K562 (cell line): Measurements from ENCODE around the gene ZNF10. TPM values are rescaled to one million over a fixed set of nuclear protein-coding genes. Genes with fewer than 3 reads are reported as not detected.
A peak's percentile ranks its signal among the peaks of the same experiment; 100 is the strongest.

Source experiments
- ATAC-seq: fragments of 200-7000 bp; cut with Tn5 transposase; 3 replicates; pipeline ENCODE4 v1.9.1; 2020; ENCODE audit warnings: moderate library complexity
- BruUV-seq: library from RNA; stranded (reverse); fragments of 400-500 nt; replicated peaks from 2 replicates; lab custom pipeline; 2021; lab: Mats Ljungman, UMichigan
- CTCF ChIA-PET: fragments of 300-600 bp; formaldehyde crosslinking; extraction: SDS; loops from one replicate; lab custom pipeline; 2021; ENCODE audit warnings: low intra/inter-chr PET ratio; lab: Yijun Ruan, JAX
- POLR2A ChIA-PET: fragments of 300-600, 350-650 bp; sonication (Branson Sonifier 250); formaldehyde crosslinking; extraction: SDS; loops from one replicate; lab custom pipeline; 2021; ENCODE audit warnings: antibody characterized with exemption, inconsistent platforms; lab: Yijun Ruan, JAX
- DNase-seq, 4 experiments: peaks; one replicate each; pipeline versions ENCODE4 v3.0.0 to v3.0.0-alpha.2; 2011 to 2018; ENCODE audit warnings: low spot score in 3 of 4, mixed read lengths in 3 of 4; ENCODE audit errors: extremely low read depth in 1 of 4
- FAIRE-seq: peaks from 2 replicates; lab custom pipeline; 2011; peaks lifted over from hg19 to GRCh38; lab: Jason Lieb, UNC
- H2AFZ ChIP-seq: 2 replicates; pipeline ENCODE4 v1.6.0; 2011; ENCODE audit warnings: low read depth, low read length, control low read depth, inconsistent platforms
- H3K27ac ChIP-seq: fragments of 200-600 bp; 3 replicates; pipeline ENCODE4 v1.8.0; 2011; ENCODE audit warnings: low read depth, mild to moderate bottlenecking, control low read depth, inconsistent platforms, low read length, moderate library complexity, mixed read lengths; ENCODE audit errors: extremely low read depth
- H3K27me3 ChIP-seq, 2 experiments: fragments of 300-600 bp in 1 of 2; 2 replicates in 1 of 2; 3 replicates in 1 of 2; pipeline versions ENCODE4 v1.6.0 to v1.8.0; 2011; ENCODE audit warnings: inconsistent platforms in 2 of 2, low read length in 2 of 2, mild to moderate bottlenecking in 1 of 2, mixed read lengths in 1 of 2, moderate library complexity in 1 of 2; ENCODE audit not compliant: control insufficient read depth in 2 of 2, insufficient read depth in 2 of 2
- H3K36me3 ChIP-seq: fragments of 300-600 bp; 3 replicates; pipeline ENCODE4 v1.8.0; 2011; ENCODE audit warnings: mild to moderate bottlenecking, low read length, inconsistent platforms; ENCODE audit not compliant: control insufficient read depth, insufficient read depth
- H3K4me1 ChIP-seq, 2 experiments: fragments of 200-600 bp in 1 of 2; replicated peaks in 1 of 2; 2 replicates in 1 of 2; 3 replicates in 1 of 2; pipeline versions ENCODE4 v1.5.1 to v1.8.0; 2011; ENCODE audit warnings: inconsistent platforms in 2 of 2, low read length in 2 of 2, mild to moderate bottlenecking in 1 of 2, mixed read lengths in 1 of 2, moderate library complexity in 1 of 2; ENCODE audit not compliant: control insufficient read depth in 2 of 2, insufficient read depth in 2 of 2
- H3K4me2 ChIP-seq: 2 replicates; pipeline ENCODE4 v1.6.1; 2011; ENCODE audit warnings: low read length, control low read depth, inconsistent platforms, mixed read lengths; ENCODE audit not compliant: insufficient read depth
- H3K4me3 ChIP-seq: fragments of 200-600 bp; sonication (generic), shearing (Covaris generic); 2 replicates; pipeline ENCODE4 v1.5.1; 2016; ENCODE audit warnings: control low read depth, inconsistent platforms
- H3K79me2 ChIP-seq: fragments of 200-600 bp; 3 replicates; pipeline ENCODE4 v1.8.0; 2011; ENCODE audit warnings: low read length, inconsistent platforms; ENCODE audit not compliant: control insufficient read depth, insufficient read depth
- H3K9ac ChIP-seq, 2 experiments: 2 replicates each; pipeline versions ENCODE4 v1.6.0 to v1.6.1; 2011; ENCODE audit warnings: low read depth in 2 of 2, low read length in 2 of 2, control low read depth in 1 of 2, inconsistent platforms in 1 of 2, mild to moderate bottlenecking in 1 of 2, mixed read lengths in 1 of 2; ENCODE audit not compliant: insufficient read depth in 1 of 2
- H3K9me1 ChIP-seq: one replicate; pipeline ENCODE4 v1.6.0; 2011; ENCODE audit warnings: inconsistent platforms, mild to moderate bottlenecking, low read length, moderate library complexity; ENCODE audit not compliant: control insufficient read depth, insufficient read depth
- H3K9me3 ChIP-seq: replicated peaks from 2 replicates; pipeline ENCODE4 v1.5.1; 2011; ENCODE audit warnings: low read depth, low read length, inconsistent platforms; ENCODE audit not compliant: control insufficient read depth, insufficient read depth
- H4K20me1 ChIP-seq: replicated peaks from 2 replicates; pipeline ENCODE4 v1.6.1; 2011; ENCODE audit warnings: low read length, inconsistent platforms, mixed read lengths; ENCODE audit not compliant: control insufficient read depth, insufficient read depth
- CAMTA2 ChIP-seq: fragments of 250-450 bp; sonication (Bioruptor Pico); conservative IDR thresholded peaks from 2 replicates; pipeline ENCODE4 v1.5.1; 2022
- EZH2 ChIP-seq: IDR thresholded peaks from 2 replicates; pipeline ENCODE4 v1.6.1; 2012; ENCODE audit warnings: low read depth, mild to moderate bottlenecking, inconsistent platforms, low read length, borderline replicate concordance
- HDAC6 ChIP-seq: IDR thresholded peaks from 2 replicates; pipeline ENCODE4 v1.6.1; 2012; ENCODE audit warnings: low read depth, mild to moderate bottlenecking, control low read depth, inconsistent platforms, low read length, moderate library complexity
- MYBL2 ChIP-seq, 2 experiments: fragments of 450-650 bp in 1 of 2; sonication (generic) in 1 of 2; formaldehyde crosslinking in 1 of 2; IDR thresholded peaks; 2 replicates each; pipeline versions ENCODE4 v1.6.1 to v1.8.1; 2017 to 2022; ENCODE audit warnings: borderline replicate concordance in 1 of 2, inconsistent platforms in 1 of 2, low read depth in 1 of 2, mild to moderate bottlenecking in 1 of 2, missing genetic modification reagents in 1 of 2, moderate library complexity in 1 of 2
- REST ChIP-seq, 2 experiments: fragments of 450-650 bp; formaldehyde crosslinking in 1 of 2; IDR thresholded peaks; 2 replicates each; pipeline versions ENCODE4 v1.4.0 to v1.6.1; 2014 to 2020; ENCODE audit warnings: mild to moderate bottlenecking in 2 of 2, borderline replicate concordance in 1 of 2, low read depth in 1 of 2
- SAP30 ChIP-seq: fragments of 200-600 bp; sonication (generic); IDR thresholded peaks from 2 replicates; pipeline ENCODE4 v1.6.1; 2012; ENCODE audit warnings: borderline replicate concordance, low read depth, mild to moderate bottlenecking, moderate library complexity, low read length, control low read depth, inconsistent platforms; ENCODE audit not compliant: insufficient read depth, poor library complexity, severe bottlenecking
- SMARCC2 ChIP-seq: fragments of 450-650 bp; IDR thresholded peaks from 2 replicates; pipeline ENCODE4 v1.6.1; 2017; ENCODE audit warnings: antibody characterized with exemption, moderate library complexity, mild to moderate bottlenecking, low read depth
- ZNF347 ChIP-seq: fragments of 450-650 bp; formaldehyde crosslinking; IDR thresholded peaks from 2 replicates; pipeline ENCODE4 v1.4.0; 2020; ENCODE audit warnings: low read depth, mild to moderate bottlenecking, moderate library complexity
- ZNF431 ChIP-seq: sonication (generic); formaldehyde crosslinking; IDR thresholded peaks from 2 replicates; pipeline ENCODE4 v1.8.0; 2022; ENCODE audit warnings: mild to moderate bottlenecking, missing genetic modification reagents
- WGBS: fragments of 100-300 bp; shearing (Covaris generic); methylation state at CpG from one replicate; pipeline ENCODE4 v1.1.6; 2016; ENCODE audit warnings: low coverage, mixed read lengths; ENCODE audit not compliant: insufficient coverage; ENCODE audit errors: missing lambda C conversion rate; 5-methylcytosine and 5-hydroxymethylcytosine counted together
- in situ Hi-C: fragments of 300-500 bp; cut with MboI; formaldehyde crosslinking; loops from 4 replicates; pipeline ENCODE4 v1.15.0; 2018; ENCODE audit warnings: inconsistent platforms, mixed read lengths
- intact Hi-C: fragments of 100-400 bp; cut with micrococcal nuclease; formaldehyde crosslinking; loops from 2 replicates; pipeline ENCODE4 v1.14.2; 2022
- polyA plus RNA-seq, 8 experiments: library from polyadenylated mRNA; depleted of rRNA in 4 of 8; stranded (reverse) in 5 of 8; unstranded in 3 of 8; fragments of >200 nt; fragmentation: Nextera tagmentation in 2 of 8; fragmentation: Illumina TruSeq in 1 of 8; extraction: Ambion mirVana in 2 of 8; extraction: Trizol in 1 of 8; gene quantifications; 2 replicates each; pipeline versions ENCODE4 v1.2.1 to v1.2.3, GENCODE V29; 2011 to 2014; ENCODE audit warnings: inconsistent platforms in 1 of 8, missing spikeins in 1 of 8
- total RNA-seq, 7 experiments: library from RNA; depleted of rRNA in 6 of 7; stranded (reverse); fragments of >200 nt in 6 of 7; fragmentation: Illumina TruSeq in 2 of 7; extraction: Trizol in 2 of 7; gene quantifications; 2 replicates each; pipeline versions ENCODE4 v1.2.1 to v1.2.3, GENCODE V29; 2011 to 2021; ENCODE audit warnings: low replicate concordance in 1 of 7

Gene ZNF10
- total and polyA plus RNA-seq, 9 of the 15 experiments (the other 6 are each of a cell fraction or from before 2014, with no cell fraction given): 3.5 to 5.8 (median 4.9) TPM

- TF ChIP-seq EZH2 (no peak), ZNF347 (no peak)
Measured at GRCh38 chr12:133129368-133130037, 924 bp upstream of the ZNF10 start (continued).

GRCh38 chr12:133130808-133131128 is 341 bp downstream of the ZNF10 start:
- 1% methylated on average over 17 of the region's 17 CpGs for WGBS
- TF ChIP-seq ZNF431 (CRISPR knock-in tag) (peak; percentile 7; the same call in 1 of the 2 replicates), CAMTA2 (no peak), MYBL2 (IDR thresholded peaks at IDR 0.05; ENCODE audit: low read depth) (peak; percentile 42; the same call in 1 of the 2 replicates), MYBL2 (CRISPR knock-in tag; IDR thresholded peaks at IDR 0.05; ENCODE audit: borderline replicate concordance) (no peak), HDAC6 (no peak), REST (IDR thresholded peaks at IDR 0.05; ENCODE audit: borderline replicate concordance) (0 out of 2 replicates have a peak, but pooled peaks have one; percentile 3), REST (CRISPR knock-in tag; IDR thresholded peaks at IDR 0.05; ENCODE audit: low read depth) (no peak), SAP30 (peak; percentile 73), SMARCC2 (peak; percentile 41; the same call in 1 of the 2 replicates)

More at GRCh38 chr12:133130808-133131128, 341 bp downstream of the ZNF10 start:
- Histone ChIP-seq H3K4me2 (peak overlapping the region; percentile 99), H3K9me3 (peaks cover 7% of the 10 kb centered on the region; the same call in 1 of the 2 replicates), H3K4me3 (peak overlapping the region; percentile 85), H3K27ac (peak overlapping the region; percentile 95), H3K79me2 (0 out of 3 replicates have a peak, but pooled peaks cover 4% of the 10 kb centered on the region), H3K9me1 (no peaks in the 10 kb centered on the region), H3K9ac (peak overlapping the region; percentile 92 to 98), H3K27me3 (no peaks in the 10 kb centered on the region), H4K20me1 (no peaks in the 10 kb centered on the region), H3K36me3 (peaks cover 15% of the 10 kb centered on the region), H2AFZ (peak overlapping the region; percentile 97), H3K4me1 (no peaks in the 10 kb centered on the region; a peak in 1 of 5 replicates)
- in situ Hi-C loops (no loop called here), intact Hi-C loops (loop anchor here (1.0 kb wide), 1 partner anchor 50 kb away; the partner anchor contains the start of gene ZNF140)
- CTCF ChIA-PET: no interaction called here
- FAIRE-seq: no peak
- DNase-seq: peak in 1 of 4 experiments; percentile 14
- ATAC-seq: peak; percentile 7
- TSS peak; percentile 82 for BruUV-seq
- POLR2A ChIA-PET: interaction anchor here (0.8 to 2.4 kb wide), 6 partner anchors 11 to 144 kb away, joined by 3 to 7 read pairs (median 4); partner anchors contain the start of gene ZNF26
